Panc1 (cell line): ENCODE measurements around the gene TEX22. TPM values are rescaled to one million over a fixed set of nuclear protein-coding genes. Genes with fewer than 3 reads are reported as not detected.

Experiments
- ATAC-seq: fragments of 200-7000 bp; cut with Tn5 transposase; 2 replicates; pipeline ENCODE4 v1.9.1; 2020; ENCODE audit warnings: mild to moderate bottlenecking, moderate library complexity
- BruUV-seq: library from RNA; stranded (reverse); fragments of 400-500 nt; replicated peaks from 2 replicates; lab custom pipeline; 2021; lab: Mats Ljungman, UMichigan
- CTCF ChIA-PET: fragments of 300-600 bp; sonication (Branson Sonifier 250); formaldehyde crosslinking; loops from one replicate; lab custom pipeline; 2022; ENCODE audit warnings: antibody characterized with exemption; lab: Charles Lee
- POLR2A ChIA-PET: fragments of 300-600 bp; sonication (Branson Sonifier 250); formaldehyde crosslinking; loops from one replicate; lab custom pipeline; 2022; ENCODE audit warnings: antibody characterized with exemption; lab: Charles Lee
- DNase-seq: peaks from one replicate; pipeline ENCODE4 v3.0.0-alpha.2; 2010; ENCODE audit warnings: low read depth, low spot score
- H3K27ac ChIP-seq: 2 replicates; pipeline ENCODE4 v1.5.1; 2011; ENCODE audit warnings: mild to moderate bottlenecking, low read length, inconsistent platforms
- H3K27me3 ChIP-seq: fragments of 200-500 bp; sonication (Bioruptor generic); 2 replicates; pipeline ENCODE4 v1.6.0; 2014; ENCODE audit warnings: low read length, inconsistent platforms; ENCODE audit not compliant: control insufficient read depth, insufficient read depth
- H3K36me3 ChIP-seq: fragments of 200-500 bp; sonication (Bioruptor generic); 2 replicates; pipeline ENCODE4 v1.5.1; 2014; ENCODE audit warnings: inconsistent platforms, mild to moderate bottlenecking, low read length, moderate library complexity; ENCODE audit not compliant: control insufficient read depth, insufficient read depth
- H3K4me1 ChIP-seq: 2 replicates; pipeline ENCODE4 v1.5.1; 2011; ENCODE audit warnings: inconsistent platforms, mild to moderate bottlenecking, low read length, moderate library complexity; ENCODE audit not compliant: control insufficient read depth, insufficient read depth
- H3K4me3 ChIP-seq, 2 experiments: 2 replicates each; pipeline ENCODE4 v1.5.1; 2011 to 2012; ENCODE audit warnings: low read depth in 2 of 2, low read length in 2 of 2, mild to moderate bottlenecking in 2 of 2, inconsistent platforms in 1 of 2, moderate library complexity in 1 of 2
- H3K9me3 ChIP-seq: fragments of 200-500 bp; sonication (Bioruptor generic); 2 replicates; pipeline ENCODE4 v1.5.1; 2014; ENCODE audit warnings: low read depth, mild to moderate bottlenecking, inconsistent platforms, low read length, moderate library complexity; ENCODE audit not compliant: control insufficient read depth, insufficient read depth
- CTCF ChIP-seq: fragments of 450-650 bp; IDR thresholded peaks from 2 replicates; pipeline ENCODE4 v1.5.1; 2017; ENCODE audit warnings: mild to moderate bottlenecking
- POLR2AphosphoS5 ChIP-seq: IDR thresholded peaks from 2 replicates; pipeline ENCODE4 v1.6.1; 2012; ENCODE audit warnings: mild to moderate bottlenecking, low read depth, low read length, moderate library complexity
- SIN3A ChIP-seq: IDR thresholded peaks from 2 replicates; pipeline ENCODE4 v1.6.1; 2012; ENCODE audit warnings: low read depth, mild to moderate bottlenecking, low read length, moderate library complexity, borderline replicate concordance; ENCODE audit not compliant: insufficient read depth
- TCF7L2 ChIP-seq: IDR thresholded peaks from 2 replicates; pipeline ENCODE4 v1.6.1; 2011; ENCODE audit warnings: mild to moderate bottlenecking, low read depth, low read length, inconsistent platforms
- in situ Hi-C: cut with HindIII; loops from 2 replicates; pipeline ENCODE4 v1.10.0; 2016; ENCODE audit warnings: low sequenced_read_pairs, low pct_unique_long_range_greater_than_20kb
- intact Hi-C: fragments of 100-400 bp; cut with micrococcal nuclease; formaldehyde crosslinking; loops from one replicate; pipeline ENCODE4 v1.10.0; 2022; ENCODE audit not compliant: unreplicated experiment
- total RNA-seq: library from RNA; stranded (reverse); gene quantifications from one replicate; pipeline ENCODE4 v1.2.1, GENCODE V29; 2021; ENCODE audit not compliant: unreplicated experiment
- TF ChIP-seq, protein P1 (sequence below), 2 experiments: IDR thresholded peaks; 2 replicates each; pipeline ENCODE4 v1.6.1; 2011 to 2012; ENCODE audit warnings: low read depth in 2 of 2, control low read depth in 1 of 2, low read length in 1 of 2, mild to moderate bottlenecking in 1 of 2, moderate library complexity in 1 of 2; ENCODE audit not compliant: insufficient read depth in 1 of 2

TEX22 gene
- total RNA-seq, 1 experiment from 2014 or later = 2.9 TPM

DNA sequence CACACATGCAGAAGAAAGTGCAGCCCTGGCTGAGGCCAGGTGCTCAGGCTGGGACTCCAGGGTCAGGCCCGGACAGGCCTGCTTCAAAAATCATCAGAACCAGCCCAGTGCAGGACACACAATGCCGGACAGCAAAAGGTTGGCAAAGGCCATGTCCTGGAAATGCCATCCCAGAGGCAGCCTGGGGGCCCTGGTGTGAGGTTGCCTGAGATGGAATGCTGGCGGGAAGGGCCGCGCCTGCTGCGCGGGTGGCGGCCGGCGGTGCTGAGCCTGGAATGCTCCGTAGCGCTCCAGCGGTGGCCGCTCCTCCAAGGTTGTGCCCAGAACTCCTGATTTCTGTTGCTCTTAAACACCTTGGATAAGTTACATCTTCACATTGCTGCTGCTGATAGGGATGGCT, 54.6 kb downstream of the TEX22 start:
- BruUV-seq = TSS peak; percentile 41
- no peak for ATAC-seq
- Histone ChIP-seq H3K27me3 (no peaks in the 10 kb centered on the region), H3K4me3 (no peak overlapping the region), H3K27ac (no peak overlapping the region), H3K4me1 (no peaks in the 10 kb centered on the region), H3K36me3 (no peaks in the 10 kb centered on the region; the same call in 1 of the 2 replicates), H3K9me3 (no peaks in the 10 kb centered on the region)
- ChIA-PET POLR2A (interaction anchor here (0.5 kb wide), 1 partner anchor 80 kb away, joined by 3 read pairs; no protein-coding TSS in a partner anchor), CTCF (no interaction called here)
- in situ Hi-C loops (no loop called here), intact Hi-C loops (no loop called here)
- DNase-seq = no peak
- TF ChIP-seq TCF7L2 (no peak), CTCF (no peak), POLR2AphosphoS5 (no peak), SIN3A (no peak)
- TF ChIP-seq, protein P1, sequence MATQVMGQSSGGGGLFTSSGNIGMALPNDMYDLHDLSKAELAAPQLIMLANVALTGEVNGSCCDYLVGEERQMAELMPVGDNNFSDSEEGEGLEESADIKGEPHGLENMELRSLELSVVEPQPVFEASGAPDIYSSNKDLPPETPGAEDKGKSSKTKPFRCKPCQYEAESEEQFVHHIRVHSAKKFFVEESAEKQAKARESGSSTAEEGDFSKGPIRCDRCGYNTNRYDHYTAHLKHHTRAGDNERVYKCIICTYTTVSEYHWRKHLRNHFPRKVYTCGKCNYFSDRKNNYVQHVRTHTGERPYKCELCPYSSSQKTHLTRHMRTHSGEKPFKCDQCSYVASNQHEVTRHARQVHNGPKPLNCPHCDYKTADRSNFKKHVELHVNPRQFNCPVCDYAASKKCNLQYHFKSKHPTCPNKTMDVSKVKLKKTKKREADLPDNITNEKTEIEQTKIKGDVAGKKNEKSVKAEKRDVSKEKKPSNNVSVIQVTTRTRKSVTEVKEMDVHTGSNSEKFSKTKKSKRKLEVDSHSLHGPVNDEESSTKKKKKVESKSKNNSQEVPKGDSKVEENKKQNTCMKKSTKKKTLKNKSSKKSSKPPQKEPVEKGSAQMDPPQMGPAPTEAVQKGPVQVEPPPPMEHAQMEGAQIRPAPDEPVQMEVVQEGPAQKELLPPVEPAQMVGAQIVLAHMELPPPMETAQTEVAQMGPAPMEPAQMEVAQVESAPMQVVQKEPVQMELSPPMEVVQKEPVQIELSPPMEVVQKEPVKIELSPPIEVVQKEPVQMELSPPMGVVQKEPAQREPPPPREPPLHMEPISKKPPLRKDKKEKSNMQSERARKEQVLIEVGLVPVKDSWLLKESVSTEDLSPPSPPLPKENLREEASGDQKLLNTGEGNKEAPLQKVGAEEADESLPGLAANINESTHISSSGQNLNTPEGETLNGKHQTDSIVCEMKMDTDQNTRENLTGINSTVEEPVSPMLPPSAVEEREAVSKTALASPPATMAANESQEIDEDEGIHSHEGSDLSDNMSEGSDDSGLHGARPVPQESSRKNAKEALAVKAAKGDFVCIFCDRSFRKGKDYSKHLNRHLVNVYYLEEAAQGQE (IDR thresholded peaks at IDR 0.05; ENCODE audit: insufficient read depth in 1 of 2, low read depth in 2 of 2, low read length in 1 of 2) = no peak

DNA sequence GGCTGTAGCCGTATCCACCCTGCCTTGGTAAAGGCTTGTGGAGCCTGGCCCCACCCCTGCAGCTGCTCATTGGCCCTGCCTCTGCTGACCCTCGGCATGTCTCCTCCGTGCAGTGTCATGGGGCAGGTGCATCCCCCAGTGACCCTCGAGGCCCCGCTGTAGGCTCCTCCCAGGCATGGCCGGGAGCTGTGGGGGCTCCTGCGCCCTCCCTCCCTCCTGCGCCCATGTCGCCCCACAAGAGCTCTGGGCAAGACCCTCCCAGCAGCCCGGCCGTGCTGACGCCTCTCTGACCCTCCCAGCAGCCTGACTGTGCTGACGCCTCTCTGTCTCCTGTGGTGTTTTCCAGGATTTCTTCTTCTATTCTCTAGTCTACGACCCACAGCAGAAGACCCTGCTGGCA, 55.5 kb downstream of the TEX22 start:
- TF ChIP-seq SIN3A (no peak), POLR2AphosphoS5 (no peak), CTCF (no peak), TCF7L2 (no peak)
- TF ChIP-seq, protein P1 (IDR thresholded peaks at IDR 0.05; ENCODE audit: insufficient read depth in 1 of 2, low read depth in 2 of 2, low read length in 1 of 2) = no peak
- BruUV-seq = TSS peak; percentile 61
- no peaks in the 10 kb centered on the region for H3K4me1 ChIP-seq
- ATAC-seq (no peak), DNase-seq (no peak)
- intact Hi-C loops (no loop called here), in situ Hi-C loops (no loop called here)
- ChIA-PET CTCF (no interaction called here), POLR2A (no interaction called here)
- H3K9me3 ChIP-seq = no peaks in the 10 kb centered on the region
- H3K4me3 ChIP-seq = no peak overlapping the region
- H3K36me3 ChIP-seq = no peaks in the 10 kb centered on the region; the same call in 1 of the 2 replicates
- no peaks in the 10 kb centered on the region for H3K27me3 ChIP-seq
- no peak overlapping the region for H3K27ac ChIP-seq
